ENCODE measurements around the gene ANKRD18A.
"Not testable (repeated sequence)": the region's sequence is repeated elsewhere in the genome, so short reads cannot be mapped to it uniquely, and the experiment has no call there.

Gene ANKRD18A

DNA sequence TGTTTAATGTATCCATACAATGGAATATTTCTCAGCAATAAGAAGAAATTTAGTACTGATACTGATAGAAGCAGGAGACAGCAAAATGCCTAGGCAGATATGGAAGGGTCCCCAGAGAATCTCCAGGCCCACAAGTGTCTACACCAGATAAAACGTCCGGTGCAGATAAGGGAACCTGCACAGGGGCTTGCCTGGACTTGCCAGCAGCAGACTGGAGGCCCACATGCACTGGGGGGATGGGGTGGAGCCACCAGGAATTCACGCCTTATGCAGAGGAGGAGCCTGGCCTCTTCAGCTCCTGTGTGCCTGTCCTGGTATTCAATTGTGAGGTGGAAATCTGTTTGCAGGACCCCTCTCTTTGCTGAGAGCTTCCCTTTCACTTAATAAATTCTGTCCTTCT, 36.6 kb downstream of the ANKRD18A start:
- H3K27ac ChIP-seq (ENCODE audit: low read depth, low read length); H4K5ac ChIP-seq (ENCODE audit: low read length); H3K36me3 ChIP-seq (ENCODE audit: control insufficient read depth, insufficient read depth, low read length); H3K4me1 ChIP-seq (ENCODE audit: control insufficient read depth, low read depth, low read length); H4K8ac ChIP-seq (ENCODE audit: low read depth, low read length); H3K79me2 ChIP-seq (ENCODE audit: control insufficient read depth, insufficient read depth, low read length); H3K4ac ChIP-seq (ENCODE audit: low read depth, low read length); H2BK5ac ChIP-seq (ENCODE audit: low read length); H3K56ac ChIP-seq (ENCODE audit: low read length); H3K9ac ChIP-seq (ENCODE audit: low read length); H3K4me2 ChIP-seq (ENCODE audit: low read length); H3K27me3 ChIP-seq (ENCODE audit: insufficient read depth, low read length, poor library complexity); H3K4me3 ChIP-seq (ENCODE audit: low read length); H2BK120ac ChIP-seq (ENCODE audit: low read depth, low read length); H3K23ac ChIP-seq (ENCODE audit: low read length); H2BK15ac ChIP-seq (replicated peaks; ENCODE audit: low read depth); H2AK5ac ChIP-seq (ENCODE audit: low read length); H3K18ac ChIP-seq (ENCODE audit: low read length); H3K79me1 ChIP-seq (ENCODE audit: low read length): not testable (repeated sequence)
- WGBS (ENCODE audit: extremely low coverage, insufficient coverage, low lambda C conversion rate): no CpG with 5 or more reads among the region's 3 CpGs
- peak; percentile 48 for DNase-seq

DNA sequence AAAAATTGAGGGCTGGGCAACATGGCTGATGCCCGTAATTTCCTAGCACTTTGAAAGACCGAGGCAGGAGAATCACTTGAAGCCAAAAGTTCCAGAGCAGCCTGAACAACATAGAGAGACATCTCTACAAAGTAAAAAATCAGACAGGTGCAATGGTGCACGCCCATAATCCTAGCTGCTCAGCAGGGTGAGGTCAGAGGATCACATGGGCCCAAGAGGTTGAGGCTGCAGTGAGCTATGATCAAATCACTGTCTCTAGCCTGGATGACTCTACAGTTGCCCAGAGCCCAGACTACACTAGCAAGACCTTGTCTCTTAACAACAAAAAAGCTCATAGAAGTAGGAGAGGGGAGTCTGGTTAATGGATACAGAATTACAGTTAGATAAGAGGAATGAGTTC, 40.3 kb downstream of the ANKRD18A start:
- not testable (repeated sequence) for H3K4me2 ChIP-seq (ENCODE audit: low read length); H3K4me3 ChIP-seq (ENCODE audit: low read length); H2BK15ac ChIP-seq (replicated peaks; ENCODE audit: low read depth); H3K4me1 ChIP-seq (ENCODE audit: control insufficient read depth, low read depth, low read length); H2AK5ac ChIP-seq (ENCODE audit: low read length); H3K79me1 ChIP-seq (ENCODE audit: low read length); H4K8ac ChIP-seq (ENCODE audit: low read depth, low read length); H3K27ac ChIP-seq (ENCODE audit: low read depth, low read length); DNase-seq; H2BK5ac ChIP-seq (ENCODE audit: low read length); H3K79me2 ChIP-seq (ENCODE audit: control insufficient read depth, insufficient read depth, low read length); H3K18ac ChIP-seq (ENCODE audit: low read length); H3K9ac ChIP-seq (ENCODE audit: low read length); H3K56ac ChIP-seq (ENCODE audit: low read length); H3K27me3 ChIP-seq (ENCODE audit: insufficient read depth, low read length, poor library complexity); H2BK120ac ChIP-seq (ENCODE audit: low read depth, low read length); H3K4ac ChIP-seq (ENCODE audit: low read depth, low read length); H3K36me3 ChIP-seq (ENCODE audit: control insufficient read depth, insufficient read depth, low read length); H4K5ac ChIP-seq (ENCODE audit: low read length); H3K23ac ChIP-seq (ENCODE audit: low read length)
- no CpG with 5 or more reads among the region's 3 CpGs for WGBS (ENCODE audit: extremely low coverage, insufficient coverage, low lambda C conversion rate)

DNA sequence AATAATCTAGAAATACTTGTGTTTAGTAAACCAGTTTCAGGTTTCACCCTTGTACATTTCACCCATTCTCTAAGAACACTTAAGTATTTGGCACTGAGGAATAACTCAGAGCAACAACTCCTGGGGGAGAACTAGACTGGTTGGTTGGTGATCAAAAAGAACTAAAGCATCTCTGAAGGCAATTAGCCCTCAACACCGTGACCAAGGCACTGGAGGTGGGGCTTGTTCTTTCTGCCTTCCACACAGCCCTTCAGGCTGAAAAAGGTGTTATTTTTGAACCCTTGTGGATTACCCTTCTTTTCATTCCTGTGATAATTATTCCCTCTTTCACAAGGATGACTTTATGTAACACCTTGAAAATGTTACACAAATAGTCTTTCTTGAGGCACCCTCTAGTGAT, 44.2 kb downstream of the ANKRD18A start:
- not testable (repeated sequence) for H3K9ac ChIP-seq (ENCODE audit: low read length); H4K8ac ChIP-seq (ENCODE audit: low read depth, low read length); H3K79me1 ChIP-seq (ENCODE audit: low read length); H3K79me2 ChIP-seq (ENCODE audit: control insufficient read depth, insufficient read depth, low read length); H3K27ac ChIP-seq (ENCODE audit: low read depth, low read length); H3K27me3 ChIP-seq (ENCODE audit: insufficient read depth, low read length, poor library complexity); H3K4me2 ChIP-seq (ENCODE audit: low read length); H3K56ac ChIP-seq (ENCODE audit: low read length); H3K18ac ChIP-seq (ENCODE audit: low read length); H2BK120ac ChIP-seq (ENCODE audit: low read depth, low read length); H2BK5ac ChIP-seq (ENCODE audit: low read length); H3K4me3 ChIP-seq (ENCODE audit: low read length); H3K4ac ChIP-seq (ENCODE audit: low read depth, low read length); H2BK15ac ChIP-seq (replicated peaks; ENCODE audit: low read depth); H4K5ac ChIP-seq (ENCODE audit: low read length); H3K36me3 ChIP-seq (ENCODE audit: control insufficient read depth, insufficient read depth, low read length); H3K23ac ChIP-seq (ENCODE audit: low read length); H2AK5ac ChIP-seq (ENCODE audit: low read length); H3K4me1 ChIP-seq (ENCODE audit: control insufficient read depth, low read depth, low read length)
- peak; percentile 2 for DNase-seq
- WGBS (ENCODE audit: extremely low coverage, insufficient coverage, low lambda C conversion rate): no CpG with 5 or more reads among the region's 1 CpG

DNA sequence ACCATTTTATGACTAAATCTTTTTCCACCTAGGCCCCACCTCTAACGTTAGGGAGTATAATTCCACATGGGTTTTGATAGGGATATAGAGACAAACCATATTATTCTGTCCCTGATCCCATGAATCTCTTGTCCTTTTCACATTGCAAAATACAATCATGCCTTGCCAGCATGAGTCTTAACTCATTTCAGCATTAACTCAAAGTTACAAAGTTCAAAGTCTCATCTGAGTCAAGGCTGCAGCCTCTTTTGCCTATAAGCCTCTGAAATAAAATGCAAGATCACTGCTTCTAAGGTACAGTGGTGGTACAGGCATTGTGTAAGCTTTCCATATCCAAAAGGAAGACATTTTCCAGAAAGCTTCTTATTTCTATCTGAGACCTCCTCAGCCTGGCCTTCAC, 54.3 kb downstream of the ANKRD18A start:
- not testable (repeated sequence) for H3K79me2 ChIP-seq (ENCODE audit: control insufficient read depth, insufficient read depth, low read length); H3K18ac ChIP-seq (ENCODE audit: low read length); H3K27ac ChIP-seq (ENCODE audit: low read depth, low read length); H3K4me1 ChIP-seq (ENCODE audit: control insufficient read depth, low read depth, low read length); H3K4me3 ChIP-seq (ENCODE audit: low read length); H2AK5ac ChIP-seq (ENCODE audit: low read length); H3K9ac ChIP-seq (ENCODE audit: low read length); H3K27me3 ChIP-seq (ENCODE audit: insufficient read depth, low read length, poor library complexity); H3K79me1 ChIP-seq (ENCODE audit: low read length); H4K5ac ChIP-seq (ENCODE audit: low read length); H3K56ac ChIP-seq (ENCODE audit: low read length); H2BK120ac ChIP-seq (ENCODE audit: low read depth, low read length); H2BK15ac ChIP-seq (replicated peaks; ENCODE audit: low read depth); DNase-seq; H2BK5ac ChIP-seq (ENCODE audit: low read length); H4K8ac ChIP-seq (ENCODE audit: low read depth, low read length); H3K23ac ChIP-seq (ENCODE audit: low read length); H3K4me2 ChIP-seq (ENCODE audit: low read length); H3K36me3 ChIP-seq (ENCODE audit: control insufficient read depth, insufficient read depth, low read length); H3K4ac ChIP-seq (ENCODE audit: low read depth, low read length)
- no CpG with 5 or more reads among the region's 1 CpG for WGBS (ENCODE audit: extremely low coverage, insufficient coverage, low lambda C conversion rate)

DNA sequence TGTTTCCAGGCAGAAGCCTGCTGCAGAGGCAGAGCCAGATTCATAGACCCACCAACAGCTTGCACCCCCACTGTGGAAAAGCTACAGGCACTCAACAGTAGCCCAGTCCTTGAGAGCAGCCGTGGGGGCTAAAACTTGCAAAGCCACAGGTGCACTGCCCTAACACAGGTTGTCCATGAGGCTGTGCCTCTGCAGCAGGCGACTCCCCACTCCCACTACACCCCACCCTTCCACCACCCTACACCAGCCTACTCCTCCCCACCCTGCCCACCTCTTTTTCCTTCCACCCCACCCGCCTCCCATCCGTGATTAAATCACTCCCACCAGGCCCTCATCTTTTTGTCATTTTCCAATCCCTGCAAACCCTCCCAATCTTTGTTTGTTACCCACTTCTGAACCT, 55.2 kb downstream of the ANKRD18A start:
- not testable (repeated sequence) for H2BK120ac ChIP-seq (ENCODE audit: low read depth, low read length); H3K4me3 ChIP-seq (ENCODE audit: low read length); H3K27me3 ChIP-seq (ENCODE audit: insufficient read depth, low read length, poor library complexity); H2BK15ac ChIP-seq (replicated peaks; ENCODE audit: low read depth); H3K4ac ChIP-seq (ENCODE audit: low read depth, low read length); H4K5ac ChIP-seq (ENCODE audit: low read length); H3K79me1 ChIP-seq (ENCODE audit: low read length); H3K18ac ChIP-seq (ENCODE audit: low read length); H4K8ac ChIP-seq (ENCODE audit: low read depth, low read length); H3K9ac ChIP-seq (ENCODE audit: low read length); H3K4me1 ChIP-seq (ENCODE audit: control insufficient read depth, low read depth, low read length); H3K36me3 ChIP-seq (ENCODE audit: control insufficient read depth, insufficient read depth, low read length); H3K79me2 ChIP-seq (ENCODE audit: control insufficient read depth, insufficient read depth, low read length); H3K56ac ChIP-seq (ENCODE audit: low read length); H3K23ac ChIP-seq (ENCODE audit: low read length); H2AK5ac ChIP-seq (ENCODE audit: low read length); H3K27ac ChIP-seq (ENCODE audit: low read depth, low read length); H2BK5ac ChIP-seq (ENCODE audit: low read length); DNase-seq; H3K4me2 ChIP-seq (ENCODE audit: low read length)
- WGBS (ENCODE audit: extremely low coverage, insufficient coverage, low lambda C conversion rate): no CpG with 5 or more reads among the region's 4 CpGs

DNA sequence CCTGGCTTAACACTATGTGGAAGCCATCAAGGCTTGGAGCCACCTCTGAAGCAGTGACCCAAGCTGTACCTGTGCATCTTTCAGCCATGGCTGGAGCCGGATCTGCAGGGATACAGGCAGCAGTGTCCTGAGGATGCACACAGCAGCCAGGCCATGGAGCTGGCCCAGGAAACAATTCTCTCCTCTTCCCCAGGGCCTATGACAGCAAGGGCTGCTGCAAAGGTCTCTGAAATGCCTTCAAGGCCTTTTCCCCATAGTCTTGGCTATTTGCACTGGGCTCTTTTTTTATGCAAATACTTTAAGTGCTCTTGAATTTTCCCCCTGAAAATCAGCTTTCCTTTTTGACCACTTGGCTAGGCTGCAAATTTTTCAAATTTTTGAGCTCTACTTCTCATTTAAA, 56.5 kb downstream of the ANKRD18A start:
- H3K56ac ChIP-seq (ENCODE audit: low read length); H4K5ac ChIP-seq (ENCODE audit: low read length); H3K4ac ChIP-seq (ENCODE audit: low read depth, low read length); H2BK5ac ChIP-seq (ENCODE audit: low read length); H2BK120ac ChIP-seq (ENCODE audit: low read depth, low read length); H2AK5ac ChIP-seq (ENCODE audit: low read length); H3K4me1 ChIP-seq (ENCODE audit: control insufficient read depth, low read depth, low read length); H3K4me3 ChIP-seq (ENCODE audit: low read length); H3K27ac ChIP-seq (ENCODE audit: low read depth, low read length); H3K9ac ChIP-seq (ENCODE audit: low read length); DNase-seq; H2BK15ac ChIP-seq (replicated peaks; ENCODE audit: low read depth); H3K18ac ChIP-seq (ENCODE audit: low read length); H3K23ac ChIP-seq (ENCODE audit: low read length); H3K79me2 ChIP-seq (ENCODE audit: control insufficient read depth, insufficient read depth, low read length); H3K27me3 ChIP-seq (ENCODE audit: insufficient read depth, low read length, poor library complexity); H3K36me3 ChIP-seq (ENCODE audit: control insufficient read depth, insufficient read depth, low read length); H3K79me1 ChIP-seq (ENCODE audit: low read length); H3K4me2 ChIP-seq (ENCODE audit: low read length); H4K8ac ChIP-seq (ENCODE audit: low read depth, low read length): not testable (repeated sequence)
- no CpG with 5 or more reads among the region's 1 CpG for WGBS (ENCODE audit: extremely low coverage, insufficient coverage, low lambda C conversion rate)

Data from mesendoderm (in vitro differentiated cells).